RWPE1 (cell line): ENCODE results near the gene PCDHGB4.
A peak's percentile ranks its signal among the peaks of the same experiment; 100 is the strongest.
"Not testable (repeated sequence)": the region's sequence is repeated elsewhere in the genome, so short reads cannot be mapped to it uniquely, and the experiment has no call there.

ENCODE experiments used
- CTCF ChIA-PET: fragments of 350-600 bp; sonication (Branson Sonifier 250); formaldehyde crosslinking; extraction: SDS; loops from one replicate; lab custom pipeline; 2021; lab: Yijun Ruan, JAX
- POLR2A ChIA-PET: fragments of 400-600 bp; formaldehyde crosslinking; extraction: SDS; loops from one replicate; lab custom pipeline; 2020; ENCODE audit warnings: antibody characterized with exemption; ENCODE audit not compliant: low non-redundant PET; lab: Yijun Ruan, JAX
- DNase-seq: peaks from one replicate; pipeline ENCODE4 v3.0.0; 2012; ENCODE audit warnings: low spot score
- H3K27ac ChIP-seq: fragments of 450-650 bp; 2 replicates; pipeline ENCODE4 v1.5.1; 2017
- TF ChIP-seq, protein P1 (sequence below): fragments of 450-650 bp; conservative IDR thresholded peaks from 2 replicates; pipeline ENCODE4 v1.5.1; 2017; ENCODE audit warnings: low read depth, mild to moderate bottlenecking

PCDHGB4 gene

DNA sequence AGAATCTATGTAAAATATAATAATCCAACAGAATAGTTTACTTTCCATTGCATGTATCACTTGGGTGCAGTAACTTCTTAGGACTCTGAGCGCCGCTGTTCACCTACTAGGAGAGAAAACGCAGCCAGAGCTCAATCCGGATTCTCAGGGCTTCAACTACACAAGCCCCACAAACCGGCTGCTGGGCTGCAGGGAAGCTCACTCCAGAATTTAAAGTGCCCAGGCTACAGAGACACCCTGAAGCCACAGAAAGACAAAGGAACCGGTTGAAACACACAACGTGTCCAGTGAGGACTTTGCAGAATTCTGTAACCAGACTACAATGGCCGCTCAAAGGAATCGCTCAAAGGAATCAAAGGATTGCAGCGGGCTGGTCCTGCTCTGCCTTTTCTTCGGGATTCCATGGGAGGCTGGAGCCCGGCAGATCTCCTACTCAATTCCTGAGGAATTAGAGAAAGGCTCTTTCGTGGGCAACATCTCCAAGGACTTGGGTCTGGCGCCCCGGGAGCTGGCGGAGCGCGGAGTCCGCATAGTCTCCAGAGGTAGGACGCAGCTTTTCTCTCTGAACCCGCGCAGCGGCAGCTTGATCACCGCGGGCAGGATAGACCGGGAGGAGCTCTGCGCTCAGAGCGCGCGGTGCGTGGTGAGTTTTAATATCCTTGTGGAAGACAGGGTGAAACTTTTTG, 25.5 kb downstream of the PCDHGB4 start, which contains the start of gene PCDHGA10:
PCDHGA10 (plus strand) TSS at position 134 of the 686 bp plus-strand sequence; CDS start at position 323, 189 bp downstream.
- POLR2A ChIA-PET, result no interaction called here
- DNase-seq, result peak; percentile 29
- TF ChIP-seq, protein P1, sequence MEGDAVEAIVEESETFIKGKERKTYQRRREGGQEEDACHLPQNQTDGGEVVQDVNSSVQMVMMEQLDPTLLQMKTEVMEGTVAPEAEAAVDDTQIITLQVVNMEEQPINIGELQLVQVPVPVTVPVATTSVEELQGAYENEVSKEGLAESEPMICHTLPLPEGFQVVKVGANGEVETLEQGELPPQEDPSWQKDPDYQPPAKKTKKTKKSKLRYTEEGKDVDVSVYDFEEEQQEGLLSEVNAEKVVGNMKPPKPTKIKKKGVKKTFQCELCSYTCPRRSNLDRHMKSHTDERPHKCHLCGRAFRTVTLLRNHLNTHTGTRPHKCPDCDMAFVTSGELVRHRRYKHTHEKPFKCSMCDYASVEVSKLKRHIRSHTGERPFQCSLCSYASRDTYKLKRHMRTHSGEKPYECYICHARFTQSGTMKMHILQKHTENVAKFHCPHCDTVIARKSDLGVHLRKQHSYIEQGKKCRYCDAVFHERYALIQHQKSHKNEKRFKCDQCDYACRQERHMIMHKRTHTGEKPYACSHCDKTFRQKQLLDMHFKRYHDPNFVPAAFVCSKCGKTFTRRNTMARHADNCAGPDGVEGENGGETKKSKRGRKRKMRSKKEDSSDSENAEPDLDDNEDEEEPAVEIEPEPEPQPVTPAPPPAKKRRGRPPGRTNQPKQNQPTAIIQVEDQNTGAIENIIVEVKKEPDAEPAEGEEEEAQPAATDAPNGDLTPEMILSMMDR, result no peak
- CTCF ChIA-PET, result interaction anchor here (0.9 to 3.3 kb wide), 4 partner anchors 30 to 151 kb away, joined by 3 to 11 read pairs (median 4); partner anchors contain the start of genes PCDHGA7 and PCDHGB2
- no peak within 1 kb of the TSS for H3K27ac ChIP-seq

DNA sequence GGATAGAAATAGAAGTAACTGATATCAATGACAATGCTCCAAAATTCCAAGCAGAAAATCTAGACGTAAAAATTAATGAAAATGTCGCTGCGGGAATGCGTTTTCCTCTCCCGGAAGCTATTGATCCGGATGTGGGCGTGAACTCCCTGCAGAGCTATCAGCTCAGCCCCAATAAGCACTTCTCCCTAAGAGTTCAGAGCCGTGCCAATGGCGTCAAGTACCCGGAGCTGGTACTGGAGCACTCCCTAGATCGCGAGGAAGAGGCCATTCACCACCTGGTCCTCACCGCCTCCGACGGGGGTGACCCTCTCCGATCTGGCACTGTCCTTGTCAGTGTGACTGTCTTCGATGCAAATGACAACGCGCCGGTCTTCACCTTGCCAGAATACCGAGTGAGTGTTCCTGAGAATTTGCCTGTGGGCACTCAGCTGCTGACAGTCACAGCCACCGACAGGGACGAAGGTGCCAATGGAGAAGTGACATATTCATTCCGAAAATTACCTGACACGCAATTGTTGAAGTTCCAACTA, 26.1 kb downstream of the PCDHGB4 start:
- ChIA-PET POLR2A (no interaction called here), CTCF (interaction anchor here (3.3 kb wide), 1 partner anchor 150 kb away, joined by 11 read pairs; no protein-coding TSS in a partner anchor)
- TF ChIP-seq, protein P1, result no peak

GRCh38 chr5:141414548-141415274, 27.2 kb downstream of the PCDHGB4 start:
- POLR2A ChIA-PET, H3K27ac ChIP-seq, DNase-seq: not testable (repeated sequence)
- CTCF ChIA-PET, result interaction anchor here (0.5 to 3.3 kb wide), 2 partner anchors 23 to 149 kb away, joined by 4 to 11 read pairs; no protein-coding TSS in a partner anchor

More for the DNA sequence above, 26.1 kb downstream of the PCDHGB4 start:
- DNase-seq, result no peak
- H3K27ac ChIP-seq, result no peak overlapping the region

DNA sequence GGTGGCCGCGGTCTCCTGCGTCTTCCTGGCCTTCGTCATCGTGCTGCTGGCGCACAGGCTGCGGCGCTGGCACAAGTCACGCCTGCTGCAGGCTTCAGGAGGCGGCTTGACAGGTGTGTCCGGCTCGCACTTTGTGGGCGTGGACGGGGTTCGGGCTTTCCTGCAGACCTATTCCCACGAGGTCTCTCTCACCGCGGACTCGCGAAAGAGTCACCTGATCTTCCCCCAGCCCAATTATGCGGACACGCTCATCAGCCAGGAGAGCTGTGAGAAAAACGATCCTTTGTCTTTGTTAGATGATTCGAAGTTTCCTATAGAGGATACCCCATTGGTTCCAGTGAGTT, 27.7 kb downstream of the PCDHGB4 start:
- DNase-seq, H3K27ac ChIP-seq, POLR2A ChIA-PET: not testable (repeated sequence)
- CTCF ChIA-PET, result interaction anchor here (0.6 kb wide), 1 partner anchor 152 kb away, joined by 3 read pairs; no protein-coding TSS in a partner anchor

DNA sequence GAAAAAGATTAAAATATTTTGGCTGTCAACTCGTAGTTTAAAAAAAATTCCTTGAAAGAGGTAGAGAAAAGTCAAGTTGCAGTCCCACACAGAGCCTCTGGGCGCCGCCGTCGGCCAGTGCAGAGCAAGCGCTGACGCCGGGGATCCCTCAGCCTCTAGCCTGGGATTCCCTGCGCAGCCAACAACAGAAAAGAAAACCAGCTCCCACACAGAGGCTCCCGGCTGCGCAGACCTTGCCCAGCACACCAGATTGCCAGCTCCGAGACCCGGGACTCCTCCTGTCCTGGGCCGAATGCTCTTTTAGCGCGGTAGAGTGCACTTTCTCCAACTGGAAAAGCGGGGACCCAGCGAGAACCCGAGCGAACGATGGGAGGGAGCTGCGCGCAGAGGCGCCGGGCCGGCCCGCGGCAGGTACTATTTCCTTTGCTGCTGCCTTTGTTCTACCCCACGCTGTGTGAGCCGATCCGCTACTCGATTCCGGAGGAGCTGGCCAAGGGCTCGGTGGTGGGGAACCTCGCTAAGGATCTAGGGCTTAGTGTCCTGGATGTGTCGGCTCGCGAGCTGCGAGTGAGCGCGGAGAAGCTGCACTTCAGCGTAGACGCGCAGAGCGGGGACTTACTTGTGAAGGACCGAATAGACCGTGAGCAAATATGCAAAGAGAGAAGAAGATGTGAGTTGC, 30.1 kb downstream of the PCDHGB4 start, which contains the start of gene PCDHGB7:
PCDHGB7 (plus strand) TSS at position 184 of the 679 bp plus-strand sequence; CDS start at position 367, 183 bp downstream.
- peak; percentile 56 for DNase-seq
- POLR2A ChIA-PET, result not testable (repeated sequence)
- TF ChIP-seq, protein P1, result peak; percentile 82
- CTCF ChIA-PET, result interaction anchor here (0.5 to 1.7 kb wide), 21 partner anchors 10 to 691 kb away, joined by 3 to 7 read pairs (median 3); partner anchors contain the start of genes PCDHB9, PCDHGA3, PCDHGA9 and PCDHGB6
- peak within 1 kb of the TSS; percentile 48 for H3K27ac ChIP-seq

DNA sequence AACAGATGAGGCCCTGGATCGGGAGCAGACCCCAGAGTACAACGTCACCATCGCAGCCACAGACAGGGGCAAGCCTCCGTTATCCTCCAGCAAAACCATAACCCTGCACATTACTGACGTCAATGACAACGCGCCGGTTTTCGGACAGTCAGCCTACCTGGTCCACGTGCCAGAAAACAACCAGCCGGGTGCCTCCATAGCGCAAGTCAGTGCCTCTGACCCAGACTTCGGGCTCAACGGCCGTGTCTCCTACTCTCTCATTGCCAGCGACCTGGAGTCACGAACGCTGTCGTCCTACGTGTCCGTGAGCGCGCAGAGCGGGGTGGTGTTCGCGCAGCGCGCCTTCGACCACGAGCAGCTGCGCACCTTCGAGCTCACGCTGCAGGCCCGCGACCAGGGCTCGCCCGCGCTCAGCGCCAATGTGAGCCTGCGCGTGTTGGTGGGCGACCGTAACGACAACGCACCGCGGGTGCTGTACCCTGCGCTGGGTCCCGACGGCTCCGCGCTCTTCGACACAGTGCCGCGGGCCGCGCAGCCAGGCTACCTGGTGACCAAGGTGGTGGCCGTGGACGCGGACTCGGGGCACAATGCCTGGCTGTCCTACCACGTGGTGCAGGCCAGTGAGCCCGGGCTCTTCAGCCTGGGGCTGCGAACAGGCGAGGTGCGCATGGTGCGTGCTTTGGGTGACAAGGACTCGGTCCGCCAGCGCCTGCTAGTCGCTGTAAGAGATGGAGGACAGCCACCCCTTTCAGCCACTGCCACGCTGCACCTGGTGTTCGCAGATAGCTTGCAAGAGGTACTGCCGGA, 31.8 kb downstream of the PCDHGB4 start:
- POLR2A ChIA-PET, result no interaction called here
- no peak for DNase-seq
- CTCF ChIA-PET, result interaction anchor here (0.6 kb wide), 1 partner anchor 105 kb away, joined by 3 read pairs; no protein-coding TSS in a partner anchor
- TF ChIP-seq, protein P1, result no peak
- no peak overlapping the region for H3K27ac ChIP-seq
